Spinal cord (tissue), 10 donors: ENCODE results near the gene TRAPPC5. TPM values are rescaled to one million over a fixed set of nuclear protein-coding genes. Genes with fewer than 3 reads are reported as not detected.

ENCODE experiments used
- DNase-seq, 6 donors: peaks; one replicate each; pipeline versions ENCODE4 v3.0.0 to v3.0.0-alpha.2; 2013 to 2015; ENCODE audit warnings: low spot score in 6 of 6, low read depth in 4 of 6
- H3K27ac ChIP-seq: one replicate; pipeline ENCODE4 v1.5.1; 2013; ENCODE audit warnings: low read depth, low read length, control low read depth
- H3K27me3 ChIP-seq: one replicate; pipeline ENCODE4 v1.6.1; 2013; ENCODE audit warnings: low read length; ENCODE audit not compliant: control insufficient read depth, insufficient read depth
- H3K36me3 ChIP-seq: one replicate; pipeline ENCODE4 v1.6.1; 2013; ENCODE audit warnings: low read length; ENCODE audit not compliant: control insufficient read depth, insufficient read depth
- H3K4me1 ChIP-seq: one replicate; pipeline ENCODE4 v1.6.1; 2013; ENCODE audit warnings: low read length; ENCODE audit not compliant: control insufficient read depth, insufficient read depth
- H3K4me3 ChIP-seq: one replicate; pipeline ENCODE4 v1.5.1; 2013; ENCODE audit warnings: low read depth, low read length, control low read depth
- H3K9me3 ChIP-seq: one replicate; pipeline ENCODE4 v1.6.1; 2013; ENCODE audit warnings: low read length; ENCODE audit not compliant: control insufficient read depth, insufficient read depth
- WGBS: methylation state at CpG from one replicate; pipeline ENCODE4 v1.1.5; 2013; ENCODE audit warnings: missing lambda C conversion rate; ENCODE audit not compliant: insufficient coverage; 5-methylcytosine and 5-hydroxymethylcytosine counted together
- polyA plus RNA-seq, 2 donors: library from polyadenylated mRNA; unstranded; fragments of 120-200 nt; gene quantifications; one replicate each; pipeline ENCODE4 v1.2.1, GENCODE V29; 2013; ENCODE audit not compliant: insufficient read length in 2 of 2
- total RNA-seq, 2 donors: library from RNA; depleted of rRNA in 1 of 2; stranded (reverse); fragments of 120-200 nt in 1 of 2; fragments of >200 nt in 1 of 2; gene quantifications; one replicate each; pipeline versions ENCODE4 v1.2.3 to v1.2.4, GENCODE V29; 2013 to 2014
- donor health status: healthy.

Gene TRAPPC5
- total and polyA plus RNA-seq, 4 donors: 24.5 to 165 (median 97.1) TPM

DNA sequence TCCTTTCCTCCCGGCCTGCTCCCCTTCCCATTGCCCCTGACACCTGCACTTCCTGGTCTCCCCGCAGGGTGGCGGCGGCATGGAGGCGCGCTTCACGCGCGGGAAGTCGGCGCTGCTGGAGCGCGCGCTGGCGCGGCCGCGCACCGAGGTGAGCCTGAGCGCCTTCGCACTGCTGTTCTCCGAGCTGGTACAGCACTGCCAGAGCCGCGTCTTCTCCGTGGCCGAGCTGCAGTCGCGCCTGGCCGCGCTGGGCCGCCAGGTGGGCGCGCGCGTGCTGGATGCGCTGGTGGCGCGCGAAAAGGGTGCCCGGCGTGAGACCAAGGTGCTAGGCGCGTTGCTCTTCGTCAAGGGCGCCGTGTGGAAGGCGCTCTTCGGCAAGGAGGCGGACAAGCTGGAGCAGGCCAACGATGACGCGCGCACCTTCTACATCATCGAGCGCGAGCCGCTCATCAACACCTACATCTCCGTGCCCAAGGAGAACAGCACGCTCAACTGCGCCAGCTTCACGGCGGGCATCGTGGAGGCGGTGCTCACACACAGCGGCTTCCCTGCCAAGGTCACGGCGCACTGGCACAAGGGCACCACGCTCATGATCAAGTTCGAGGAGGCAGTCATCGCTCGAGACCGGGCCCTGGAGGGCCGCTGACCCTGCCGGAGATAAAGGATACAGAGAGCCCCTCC is 1.7 kb downstream of the TRAPPC5 start:
- peak in 1 of 6 donors; percentile 44 for DNase-seq
- WGBS: 61% methylated on average over 74 of the region's 74 CpGs
- Histone ChIP-seq H3K36me3 (peaks cover 52% of the 10 kb centered on the region), H3K27ac (no peak overlapping the region), H3K9me3 (no peaks in the 10 kb centered on the region), H3K4me1 (peaks cover 28% of the 10 kb centered on the region), H3K27me3 (no peaks in the 10 kb centered on the region), H3K4me3 (peak overlapping the region; percentile 93)

DNA sequence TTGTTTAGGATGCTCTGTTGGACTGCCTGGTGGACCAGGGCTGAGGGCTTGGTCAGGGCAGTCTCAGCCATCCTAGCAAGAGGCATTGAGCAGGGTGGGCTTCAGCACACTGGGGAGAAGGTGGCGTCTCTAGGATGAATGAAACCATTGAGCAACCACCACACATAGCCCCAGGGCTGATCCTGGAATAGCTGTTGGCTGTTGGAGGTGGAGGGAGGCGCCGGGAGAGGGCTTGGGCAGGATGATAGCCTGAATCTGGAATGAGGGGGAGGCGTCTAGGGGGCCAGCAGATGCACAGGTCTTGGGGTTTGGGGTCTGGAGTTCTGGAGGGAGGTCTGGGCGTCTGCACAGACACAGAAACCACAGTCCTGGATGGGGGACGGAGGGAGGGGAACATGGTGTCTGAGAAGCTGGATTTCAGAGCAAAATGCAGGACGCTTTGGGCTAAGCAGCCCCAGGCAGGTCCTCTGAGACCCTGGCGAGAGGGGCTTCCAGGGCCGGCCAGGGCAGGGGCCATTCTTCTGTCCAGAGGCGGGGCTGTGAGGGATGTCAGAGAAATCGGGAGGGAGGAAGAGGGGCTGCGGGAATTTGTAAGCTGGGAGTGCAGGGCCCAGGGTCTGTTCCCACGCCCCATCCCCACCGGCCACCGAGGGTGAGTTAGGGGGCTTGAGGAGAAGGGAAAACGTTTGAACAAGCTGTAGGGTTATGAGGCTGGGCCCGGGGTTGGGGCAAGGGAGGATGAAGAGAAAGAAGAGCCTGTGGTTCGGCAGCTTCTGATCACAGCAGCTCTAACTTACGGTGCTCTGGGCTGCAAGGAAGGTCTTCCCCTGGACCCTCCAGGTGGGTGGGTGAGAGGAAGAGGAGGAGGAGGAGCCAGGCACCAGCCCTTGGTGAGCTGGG is 5.2 kb downstream of the TRAPPC5 start:
- Histone ChIP-seq H3K27ac (no peak overlapping the region), H3K4me3 (no peak overlapping the region), H3K36me3 (peaks cover 52% of the 10 kb centered on the region), H3K27me3 (no peaks in the 10 kb centered on the region), H3K9me3 (no peaks in the 10 kb centered on the region), H3K4me1 (peaks cover 21% of the 10 kb centered on the region)
- DNase-seq: no peak
- 46% methylated on average over 18 of the region's 19 CpGs for WGBS

DNA sequence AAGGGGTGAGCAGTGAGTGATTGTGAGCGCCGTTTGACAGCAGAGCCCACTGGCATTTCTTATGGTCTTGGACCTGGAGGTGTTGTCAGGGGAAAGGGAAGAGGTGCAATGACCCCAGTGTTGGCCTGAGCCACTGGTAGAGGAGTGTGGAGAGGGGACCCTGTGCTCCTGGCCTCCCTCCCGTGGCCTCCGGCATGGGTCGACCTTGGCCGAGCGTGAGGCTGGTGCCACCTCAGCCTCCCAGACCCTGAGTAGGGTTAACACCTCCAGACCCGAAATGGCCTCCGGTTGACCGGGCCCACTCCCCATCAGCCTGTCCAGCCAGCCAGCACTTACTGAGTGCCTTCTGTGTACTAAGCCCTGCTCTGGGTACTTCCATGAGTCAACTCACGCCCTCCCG is 6.5 kb downstream of the TRAPPC5 start:
- Histone ChIP-seq H3K4me3 (no peak overlapping the region), H3K27ac (no peak overlapping the region), H3K4me1 (peaks cover 11% of the 10 kb centered on the region), H3K9me3 (no peaks in the 10 kb centered on the region), H3K36me3 (peaks cover 49% of the 10 kb centered on the region), H3K27me3 (no peaks in the 10 kb centered on the region)
- no peak for DNase-seq
- 95% methylated on average over 12 of the region's 12 CpGs for WGBS

DNA sequence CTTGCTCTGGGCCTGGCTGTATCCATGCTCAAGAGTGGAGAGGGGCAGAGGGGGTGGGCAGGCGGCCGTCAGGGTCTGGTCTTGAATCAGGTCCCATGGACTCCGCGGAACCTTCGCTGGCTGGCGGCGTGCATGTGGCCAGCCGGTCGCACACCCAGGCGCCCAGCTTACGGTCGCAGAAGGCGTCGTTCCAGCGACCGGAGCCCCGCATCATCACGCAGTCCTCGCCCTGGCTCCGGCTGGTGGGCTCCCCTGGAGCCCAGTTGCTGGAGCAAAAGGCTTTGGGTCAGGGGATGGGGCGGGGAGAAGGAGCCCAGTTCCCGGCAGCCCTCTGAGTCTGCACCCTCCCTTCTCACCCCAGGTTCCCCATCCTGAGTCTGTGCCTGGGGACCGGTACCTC is 8.5 kb downstream of the TRAPPC5 start:
- WGBS: 25% methylated on average over 22 of the region's 23 CpGs
- peaks cover 29% of the 10 kb centered on the region for H3K36me3 ChIP-seq
- peaks cover 6% of the 10 kb centered on the region for H3K4me1 ChIP-seq
- no peaks in the 10 kb centered on the region for H3K27me3 ChIP-seq
- H3K9me3 ChIP-seq: no peaks in the 10 kb centered on the region
- DNase-seq: no peak
- no peak overlapping the region for H3K4me3 ChIP-seq
- no peak overlapping the region for H3K27ac ChIP-seq

DNA sequence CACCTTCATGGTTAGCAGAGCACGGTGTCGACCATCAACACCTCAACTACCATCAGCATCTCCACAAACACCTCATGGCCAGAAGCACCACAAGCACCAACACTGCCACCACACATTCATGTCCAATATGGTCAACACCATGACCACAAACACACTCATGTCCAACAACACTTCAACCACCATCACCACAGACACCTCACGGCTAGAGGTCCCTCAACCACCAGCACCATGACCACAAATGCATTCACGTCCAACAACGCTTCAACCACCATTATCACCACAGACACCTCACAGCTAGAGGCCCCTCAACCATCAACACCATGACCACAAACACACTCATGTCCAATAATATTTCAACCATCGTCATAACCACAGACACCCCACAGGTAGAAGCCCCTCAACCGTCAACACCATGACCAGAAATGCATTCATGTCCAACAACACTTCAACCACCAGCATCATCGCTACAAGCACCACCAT is 10.2 kb downstream of the TRAPPC5 start:
- no peaks in the 10 kb centered on the region for H3K27me3 ChIP-seq
- no peak overlapping the region for H3K4me3 ChIP-seq
- H3K27ac ChIP-seq: no peak overlapping the region
- 87% methylated on average over 8 of the region's 8 CpGs for WGBS
- no peak for DNase-seq
- H3K9me3 ChIP-seq: no peaks in the 10 kb centered on the region
- peaks cover 13% of the 10 kb centered on the region for H3K36me3 ChIP-seq
- H3K4me1 ChIP-seq: peaks cover 3% of the 10 kb centered on the region

DNA sequence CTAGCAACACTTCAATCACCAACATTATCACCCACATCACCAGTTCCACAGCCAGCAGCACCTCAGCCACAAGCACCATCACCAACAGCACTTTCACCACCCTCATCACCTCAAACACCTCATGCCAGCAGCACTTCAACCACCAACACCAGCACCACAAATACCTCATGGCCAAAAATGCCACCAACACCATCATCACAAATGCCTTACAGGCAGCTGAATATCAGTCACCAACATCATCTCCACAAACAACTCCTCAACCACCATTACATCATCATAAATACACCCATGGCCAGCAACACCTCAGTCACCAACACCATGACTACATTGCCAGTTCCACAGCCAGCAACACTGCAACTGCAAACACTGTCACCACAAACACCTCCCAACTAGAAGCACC is 10.9 kb downstream of the TRAPPC5 start:
- H3K27me3 ChIP-seq: peaks cover under 1% of the 10 kb centered on the region
- no peak overlapping the region for H3K4me3 ChIP-seq
- H3K4me1 ChIP-seq: no peaks in the 10 kb centered on the region
- no peak for DNase-seq
- H3K36me3 ChIP-seq: peaks cover 8% of the 10 kb centered on the region
- no peak overlapping the region for H3K27ac ChIP-seq
- no peaks in the 10 kb centered on the region for H3K9me3 ChIP-seq

DNA sequence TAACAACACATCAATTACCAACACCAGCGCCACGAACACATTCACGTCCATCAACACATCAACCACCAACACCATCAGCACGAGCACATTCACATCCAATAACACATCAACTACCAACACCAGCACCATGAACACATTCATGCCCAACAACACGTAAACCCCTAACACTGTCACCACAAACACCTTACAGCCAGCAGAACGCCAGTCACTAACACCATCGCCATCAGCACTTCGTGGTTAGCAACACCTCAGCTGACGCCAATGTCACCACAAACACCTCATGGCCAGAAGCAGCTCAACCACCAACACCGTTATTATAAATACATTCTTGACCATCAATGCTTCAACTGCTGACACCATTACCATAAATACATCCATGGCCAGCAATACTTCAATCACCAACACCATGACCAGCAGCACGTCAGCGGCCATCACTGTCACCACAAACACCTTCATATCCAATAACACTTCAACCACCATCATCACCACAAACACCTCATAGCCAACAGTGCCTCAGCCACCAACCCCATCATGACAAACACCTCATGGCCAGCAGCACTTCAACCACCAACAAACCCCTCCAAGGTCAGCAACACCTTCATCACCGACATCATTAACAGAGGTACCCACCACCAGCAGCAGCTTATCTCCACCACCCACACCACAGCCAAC is 11.9 kb downstream of the TRAPPC5 start:
- Histone ChIP-seq H3K27ac (no peak overlapping the region), H3K36me3 (no peaks in the 10 kb centered on the region), H3K27me3 (peaks cover 2% of the 10 kb centered on the region), H3K9me3 (no peaks in the 10 kb centered on the region), H3K4me3 (no peak overlapping the region), H3K4me1 (no peaks in the 10 kb centered on the region)
- 71% methylated on average over 13 of the region's 13 CpGs for WGBS
- DNase-seq: no peak

DNA sequence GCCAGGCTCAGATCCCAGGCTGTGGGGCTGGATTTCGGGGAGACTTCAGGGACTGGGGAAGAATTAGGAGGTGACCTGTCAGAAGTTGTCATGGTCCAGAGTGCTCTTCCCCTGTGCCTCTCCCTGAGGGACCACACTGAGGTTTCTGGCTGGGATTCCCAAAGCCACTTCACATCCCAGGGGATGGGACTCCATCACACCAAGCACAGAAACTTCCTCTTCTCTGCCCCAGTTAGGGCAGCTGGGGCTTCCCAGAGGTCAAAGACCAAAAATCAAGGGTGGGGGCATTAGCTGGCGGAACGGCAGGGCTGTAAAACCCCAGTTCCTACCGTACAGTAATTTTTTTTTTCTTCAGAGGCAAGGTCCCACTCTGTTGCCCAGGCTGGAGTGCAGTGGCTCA is 13.9 kb downstream of the TRAPPC5 start:
- DNase-seq: no peak
- WGBS: 51% methylated on average over 4 of the region's 4 CpGs
- no peak overlapping the region for H3K4me3 ChIP-seq
- no peaks in the 10 kb centered on the region for H3K36me3 ChIP-seq
- no peak overlapping the region for H3K27ac ChIP-seq
- peaks cover 17% of the 10 kb centered on the region for H3K27me3 ChIP-seq
- H3K9me3 ChIP-seq: no peaks in the 10 kb centered on the region
- no peaks in the 10 kb centered on the region for H3K4me1 ChIP-seq

DNA sequence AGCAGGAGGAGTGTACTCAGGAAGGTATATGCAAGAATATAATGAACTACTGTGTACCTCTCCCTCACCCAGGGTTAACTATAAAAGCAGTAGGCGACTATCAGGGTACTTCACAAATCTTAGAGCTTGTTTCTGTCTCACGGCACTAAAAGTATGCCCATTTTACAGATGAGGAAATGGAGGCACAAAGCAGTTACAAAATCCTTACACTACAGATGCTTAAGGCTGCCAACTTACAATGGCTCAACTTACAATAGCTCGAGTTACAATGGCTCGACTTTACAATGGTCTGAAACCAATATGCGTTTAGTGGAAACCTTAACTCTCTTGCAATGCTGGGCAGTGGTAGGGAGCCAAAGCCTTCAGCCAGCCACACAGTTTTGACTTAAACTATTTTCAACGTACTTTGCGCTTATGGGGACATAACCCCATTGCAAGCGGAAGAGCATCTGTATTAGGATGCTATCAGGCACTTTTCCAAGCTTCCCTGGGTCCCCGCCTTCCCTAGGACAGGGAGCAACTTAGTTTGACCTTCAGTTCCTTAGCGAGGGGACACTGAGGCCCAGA is 17.2 kb downstream of the TRAPPC5 start:
- H3K36me3 ChIP-seq: no peaks in the 10 kb centered on the region
- no peak overlapping the region for H3K27ac ChIP-seq
- no peaks in the 10 kb centered on the region for H3K9me3 ChIP-seq
- no peak for DNase-seq
- WGBS: 87% methylated on average over 10 of the region's 10 CpGs
- peaks cover 18% of the 10 kb centered on the region for H3K27me3 ChIP-seq
- H3K4me1 ChIP-seq: no peaks in the 10 kb centered on the region
- H3K4me3 ChIP-seq: no peak overlapping the region
